K562 (cell line): ENCODE measurements around the gene POMT2. TPM values are rescaled to one million over a fixed set of nuclear protein-coding genes. Genes with fewer than 3 reads are reported as not detected.
A peak's percentile ranks its signal among the peaks of the same experiment; 100 is the strongest.

Source experiments
- BRF1 ChIP-seq: IDR thresholded peaks from 3 replicates; pipeline ENCODE4 v1.6.1; 2011; ENCODE audit warnings: borderline replicate concordance, mild to moderate bottlenecking; ENCODE audit not compliant: insufficient read length; ENCODE audit errors: extremely low read depth
- CC2D1A ChIP-seq: fragments of 450-650 bp; IDR thresholded peaks from 2 replicates; pipeline ENCODE4 v1.6.1; 2017; ENCODE audit warnings: mild to moderate bottlenecking
- CCNT2 ChIP-seq: IDR thresholded peaks from 2 replicates; pipeline ENCODE4 v1.6.1; 2011; ENCODE audit warnings: borderline replicate concordance, low read depth, mild to moderate bottlenecking, moderate library complexity, mixed read lengths, low read length; ENCODE audit not compliant: insufficient read length; ENCODE audit errors: extremely low read depth
- CHD4 ChIP-seq: fragments of 200-600 bp; sonication (generic); IDR thresholded peaks from 3 replicates; pipeline ENCODE4 v1.6.1; 2012; ENCODE audit warnings: low read depth, mild to moderate bottlenecking, mixed read lengths, low read length, inconsistent platforms; ENCODE audit not compliant: insufficient read depth, insufficient replicate concordance, poor library complexity, severe bottlenecking
- CHD7 ChIP-seq: fragments of 200-600 bp; sonication (generic); IDR thresholded peaks from one replicate; pipeline ENCODE4 v1.6.1; 2012; ENCODE audit warnings: mild to moderate bottlenecking, low read depth, low read length, inconsistent platforms
- NFIC ChIP-seq: fragments of 450-650 bp; IDR thresholded peaks from 2 replicates; pipeline ENCODE4 v1.6.1; 2017; ENCODE audit warnings: mild to moderate bottlenecking, inconsistent platforms
- POLR2H ChIP-seq: IDR thresholded peaks from 2 replicates; pipeline ENCODE4 v1.6.1; 2016; ENCODE audit warnings: missing genetic modification characterization, low read depth, mild to moderate bottlenecking, control low read depth, missing compliant biosample characterization, moderate library complexity
- RAD51 ChIP-seq: fragments of 450-650 bp; IDR thresholded peaks from 2 replicates; pipeline ENCODE4 v1.7.1; 2016; ENCODE audit warnings: low read depth, mild to moderate bottlenecking, borderline replicate concordance
- RFX5 ChIP-seq: IDR thresholded peaks from 2 replicates; pipeline ENCODE4 v1.6.1; 2011; ENCODE audit warnings: low read depth, mild to moderate bottlenecking, improper control_type of control experiment, low read length
- SAFB ChIP-seq: fragments of 200-400 bp; formaldehyde crosslinking; IDR thresholded peaks from 2 replicates; pipeline ENCODE4 v1.6.1; 2017; ENCODE audit warnings: low read depth, low read length, borderline replicate concordance
- SMARCC2 ChIP-seq: fragments of 450-650 bp; IDR thresholded peaks from 2 replicates; pipeline ENCODE4 v1.6.1; 2017; ENCODE audit warnings: antibody characterized with exemption, moderate library complexity, mild to moderate bottlenecking, low read depth
- ZNF347 ChIP-seq: fragments of 450-650 bp; formaldehyde crosslinking; IDR thresholded peaks from 2 replicates; pipeline ENCODE4 v1.4.0; 2020; ENCODE audit warnings: low read depth, mild to moderate bottlenecking, moderate library complexity
- polyA plus RNA-seq, 8 experiments: library from polyadenylated mRNA; depleted of rRNA in 4 of 8; stranded (reverse) in 5 of 8; unstranded in 3 of 8; fragments of >200 nt; fragmentation: Nextera tagmentation in 2 of 8; fragmentation: Illumina TruSeq in 1 of 8; extraction: Ambion mirVana in 2 of 8; extraction: Trizol in 1 of 8; gene quantifications; 2 replicates each; pipeline versions ENCODE4 v1.2.1 to v1.2.3, GENCODE V29; 2011 to 2014; ENCODE audit warnings: inconsistent platforms in 1 of 8, missing spikeins in 1 of 8
- total RNA-seq, 7 experiments: library from RNA; depleted of rRNA in 6 of 7; stranded (reverse); fragments of >200 nt in 6 of 7; fragmentation: Illumina TruSeq in 2 of 7; extraction: Trizol in 2 of 7; gene quantifications; 2 replicates each; pipeline versions ENCODE4 v1.2.1 to v1.2.3, GENCODE V29; 2011 to 2021; ENCODE audit warnings: low replicate concordance in 1 of 7
- TF ChIP-seq, protein P1 (sequence below), 2 experiments: fragments of 450-650 bp in 1 of 2; sonication (generic) in 1 of 2; formaldehyde crosslinking in 1 of 2; IDR thresholded peaks in 1 of 2; conservative IDR thresholded peaks in 1 of 2; 2 replicates each; pipeline versions ENCODE4 v1.6.1 to v1.8.1; 2016 to 2023; ENCODE audit warnings: mild to moderate bottlenecking in 2 of 2, moderate library complexity in 2 of 2, inconsistent platforms in 1 of 2, missing genetic modification reagents in 1 of 2
- TF ChIP-seq, protein P2 (sequence below): fragments of 450-650 bp; IDR thresholded peaks from 2 replicates; pipeline ENCODE4 v1.6.1; 2016; ENCODE audit warnings: low read depth, mild to moderate bottlenecking, moderate library complexity

Gene POMT2
- total and polyA plus RNA-seq, 9 of the 15 experiments (the other 6 are each of a cell fraction or from before 2014, with no cell fraction given): 0.39 to 16.6 (median 7.8) TPM

- TF ChIP-seq RFX5 (no peak), CHD7 (no peak), RAD51 (no peak), CHD4 (no peak), CC2D1A (no peak), SMARCC2 (no peak), NFIC (no peak), POLR2H (tag) (no peak), CCNT2 (peak; percentile 26), SAFB (no peak), BRF1 (no peak), ZNF347 (CRISPR knock-in tag) (no peak)
- TF ChIP-seq, protein P1, sequence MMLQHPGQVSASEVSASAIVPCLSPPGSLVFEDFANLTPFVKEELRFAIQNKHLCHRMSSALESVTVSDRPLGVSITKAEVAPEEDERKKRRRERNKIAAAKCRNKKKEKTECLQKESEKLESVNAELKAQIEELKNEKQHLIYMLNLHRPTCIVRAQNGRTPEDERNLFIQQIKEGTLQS (IDR thresholded peaks at IDR 0.05): no peak
- TF ChIP-seq, protein P1 (CRISPR knock-in tag; conservative IDR thresholded peaks at IDR 0.05): no peak
- TF ChIP-seq, protein P2, sequence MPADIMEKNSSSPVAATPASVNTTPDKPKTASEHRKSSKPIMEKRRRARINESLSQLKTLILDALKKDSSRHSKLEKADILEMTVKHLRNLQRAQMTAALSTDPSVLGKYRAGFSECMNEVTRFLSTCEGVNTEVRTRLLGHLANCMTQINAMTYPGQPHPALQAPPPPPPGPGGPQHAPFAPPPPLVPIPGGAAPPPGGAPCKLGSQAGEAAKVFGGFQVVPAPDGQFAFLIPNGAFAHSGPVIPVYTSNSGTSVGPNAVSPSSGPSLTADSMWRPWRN: no peak
Measured at GRCh38 chr14:77320238-77320935, at the start of gene POMT2 (continued).
